CD14-positive monocyte (primary cell): ENCODE results near the gene THSD4. TPM values are rescaled to one million over a fixed set of nuclear protein-coding genes. Genes with fewer than 3 reads are reported as not detected.

Experiments
- DNase-seq, 3 donors: peaks; one replicate each; pipeline ENCODE4 v3.0.0-alpha.2; 2011 to 2022
- H2AFZ ChIP-seq: 2 replicates; pipeline ENCODE4 v1.6.0; 2012; ENCODE audit warnings: mild to moderate bottlenecking, low read depth, low read length, inconsistent platforms; ENCODE audit not compliant: insufficient read depth, poor library complexity, severe bottlenecking
- H3K27ac ChIP-seq, 2 donors: 1 replicate in 1 of 2; 2 replicates in 1 of 2; pipeline ENCODE4 v1.5.1; 2012 to 2013; ENCODE audit warnings: low read length in 2 of 2, control low read depth in 1 of 2, inconsistent platforms in 1 of 2, low read depth in 1 of 2, mild to moderate bottlenecking in 1 of 2
- H3K27me3 ChIP-seq, 2 donors: one replicate each; pipeline versions ENCODE4 v1.6.0 to v1.6.1; 2011 to 2013; ENCODE audit warnings: low read length in 2 of 2; ENCODE audit not compliant: control insufficient read depth in 2 of 2, insufficient read depth in 2 of 2
- H3K36me3 ChIP-seq, 2 donors: replicated peaks in 1 of 2; 1 replicate in 1 of 2; 2 replicates in 1 of 2; pipeline versions ENCODE4 v1.5.1 to v1.6.1; 2012 to 2013; ENCODE audit warnings: low read length in 2 of 2, control low read depth in 1 of 2, inconsistent platforms in 1 of 2, mild to moderate bottlenecking in 1 of 2; ENCODE audit not compliant: insufficient read depth in 2 of 2, control insufficient read depth in 1 of 2
- H3K4me1 ChIP-seq, 2 donors: 1 replicate in 1 of 2; 2 replicates in 1 of 2; pipeline versions ENCODE4 v1.5.1 to v1.6.1; 2012 to 2013; ENCODE audit warnings: low read length in 2 of 2, control low read depth in 1 of 2, inconsistent platforms in 1 of 2, mild to moderate bottlenecking in 1 of 2, moderate library complexity in 1 of 2; ENCODE audit not compliant: insufficient read depth in 2 of 2, control insufficient read depth in 1 of 2
- H3K4me2 ChIP-seq: replicated peaks from 2 replicates; pipeline ENCODE3; 2012; ENCODE audit warnings: low read length, moderate library complexity, mild to moderate bottlenecking; ENCODE audit not compliant: poor library complexity, severe bottlenecking; ENCODE audit errors: extremely low read depth
- H3K4me3 ChIP-seq, 3 experiments: fragments of 200-600 bp in 1 of 3; sonication (generic) in 1 of 3; replicated peaks in 1 of 3; 1 replicate in 2 of 3; 2 replicates in 1 of 3; pipeline ENCODE4 v1.5.1; 2011 to 2013; ENCODE audit warnings: low read length in 3 of 3, mild to moderate bottlenecking in 3 of 3, control low read depth in 2 of 3, low read depth in 2 of 3, inconsistent platforms in 1 of 3, moderate library complexity in 1 of 3
- H3K79me2 ChIP-seq: 2 replicates; pipeline ENCODE4 v1.6.0; 2012; ENCODE audit warnings: mild to moderate bottlenecking, control low read depth, inconsistent platforms, low read length, moderate library complexity; ENCODE audit not compliant: insufficient read depth
- H3K9ac ChIP-seq: 2 replicates; pipeline ENCODE4 v1.6.0; 2017; ENCODE audit warnings: low read length, mild to moderate bottlenecking; ENCODE audit not compliant: insufficient read depth, poor library complexity, severe bottlenecking
- H3K9me3 ChIP-seq, 2 donors: replicated peaks in 1 of 2; 1 replicate in 1 of 2; 2 replicates in 1 of 2; pipeline versions ENCODE4 v1.5.1 to v1.6.1; 2012 to 2013; ENCODE audit warnings: low read length in 2 of 2, control low read depth in 1 of 2; ENCODE audit not compliant: control insufficient read depth in 1 of 2, insufficient read depth in 1 of 2
- H4K20me1 ChIP-seq: 2 replicates; pipeline ENCODE4 v1.6.0; 2012; ENCODE audit warnings: mild to moderate bottlenecking, low read length, control low read depth, moderate library complexity; ENCODE audit not compliant: insufficient read depth
- H3K27ac Mint-ChIP-seq, 7 donors: one replicate each; pipeline ENCODE4 v1.8.0; 2020; ENCODE audit warnings: mild to moderate bottlenecking in 7 of 7, mixed read lengths in 7 of 7, moderate library complexity in 6 of 7, inconsistent platforms in 2 of 7
- H3K27me3 Mint-ChIP-seq, 3 donors: one replicate each; pipeline ENCODE4 v1.8.0; 2021 to 2022; ENCODE audit warnings: low read depth in 3 of 3, mild to moderate bottlenecking in 3 of 3, mixed read lengths in 3 of 3, moderate library complexity in 3 of 3, inconsistent platforms in 1 of 3
- H3K36me3 Mint-ChIP-seq, 2 donors: one replicate each; pipeline ENCODE4 v1.8.0; 2020; ENCODE audit warnings: mixed read lengths in 2 of 2, inconsistent platforms in 1 of 2, mild to moderate bottlenecking in 1 of 2
- H3K4me1 Mint-ChIP-seq: one replicate; pipeline ENCODE4 v1.8.0; 2020; ENCODE audit warnings: mild to moderate bottlenecking, mixed read lengths
- H3K4me3 Mint-ChIP-seq, 2 donors: one replicate each; pipeline ENCODE4 v1.8.0; 2020; ENCODE audit warnings: mild to moderate bottlenecking in 2 of 2, mixed read lengths in 2 of 2, moderate library complexity in 1 of 2
- H3K9me3 Mint-ChIP-seq, 7 donors: one replicate each; pipeline ENCODE4 v1.8.0; 2020 to 2022; ENCODE audit warnings: mixed read lengths in 7 of 7, mild to moderate bottlenecking in 6 of 7, moderate library complexity in 6 of 7, inconsistent platforms in 2 of 7
- CTCF ChIP-seq: fragments of 200-600 bp; IDR thresholded peaks from one replicate; pipeline ENCODE4 v1.8.0; 2022; ENCODE audit warnings: antibody characterized with exemption, mild to moderate bottlenecking
- WGBS: methylation state at CpG from one replicate; pipeline ENCODE4 v1.1.5; 2013; ENCODE audit warnings: missing lambda C conversion rate; ENCODE audit not compliant: insufficient coverage; 5-methylcytosine and 5-hydroxymethylcytosine counted together
- intact Hi-C, 2 donors: fragments of 100-400 bp; cut with micrococcal nuclease; formaldehyde crosslinking; loops; one replicate each; pipeline versions ENCODE4 v1.15.0 to v1.15.1; 2023
- polyA plus RNA-seq, 3 donors: library from polyadenylated mRNA; depleted of rRNA in 1 of 3; unstranded in 2 of 3; stranded (reverse) in 1 of 3; fragments of 300-500 nt in 2 of 3; fragments of >200 nt in 1 of 3; fragmentation: Illumina TruSeq in 2 of 3; gene quantifications; 1 replicate in 2 of 3; 2 replicates in 1 of 3; pipeline ENCODE4 v1.2.3, GENCODE V29; 2012 to 2021

THSD4 gene
- polyA plus RNA-seq, 3 donors = not detected

DNA sequence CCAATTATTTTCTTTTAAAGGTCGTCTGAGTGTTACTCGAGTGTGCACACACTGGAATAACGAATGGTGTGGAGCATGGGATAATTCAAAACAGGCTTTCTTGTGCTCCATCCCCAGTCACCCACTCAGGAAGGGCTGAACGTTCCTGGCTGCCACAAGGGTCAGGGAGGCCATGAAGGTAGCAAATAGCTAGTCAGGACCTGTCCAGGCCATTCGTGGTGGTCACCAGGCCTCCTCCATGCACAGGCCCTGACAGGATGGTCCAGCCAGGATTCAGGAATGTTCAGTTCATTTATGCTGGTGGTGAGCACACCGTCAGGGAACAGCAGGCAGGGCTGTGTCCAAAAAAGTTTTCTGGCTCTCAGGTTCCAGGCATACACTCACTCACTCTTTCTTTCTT is 683.4 kb downstream of the THSD4 start:
- Histone ChIP-seq H3K9ac (no peak overlapping the region), H2AFZ (no peak overlapping the region), H3K4me3 (no peak overlapping the region), H4K20me1 (no peaks in the 10 kb centered on the region), H3K27ac (no peak overlapping the region), H3K4me2 (no peak overlapping the region), H3K27me3 (no peaks in the 10 kb centered on the region), H3K9me3 (no peaks in the 10 kb centered on the region), H3K36me3 (no peaks in the 10 kb centered on the region), H3K79me2 (no peaks in the 10 kb centered on the region), H3K4me1 (no peaks in the 10 kb centered on the region)
- Mint-ChIP-seq H3K9me3 (peaks cover 0 to 6% (median 3%) of the 10 kb centered on the region in 7 donors), H3K36me3 (no peaks in the 10 kb centered on the region), H3K27ac (no peak overlapping the region), H3K4me3 (no peak overlapping the region), H3K4me1 (no peaks in the 10 kb centered on the region), H3K27me3 (peaks cover 6 to 8% (median 7%) of the 10 kb centered on the region in 3 donors)
- TF ChIP-seq CTCF = no peak
- no peak for DNase-seq
- 82% methylated on average over 5 of the region's 6 CpGs for WGBS
- intact Hi-C loops = no loop called here

- H3K4me1 ChIP-seq = no peaks in the 10 kb centered on the region
- no peak overlapping the region for H3K27ac ChIP-seq
- peaks cover 0 to 6% (median 3%) of the 10 kb centered on the region in 7 donors for H3K9me3 Mint-ChIP-seq
- H3K36me3 ChIP-seq = no peaks in the 10 kb centered on the region
- 94% methylated on average over 3 of the region's 3 CpGs for WGBS
- H3K9ac ChIP-seq = no peak overlapping the region
- H3K9me3 ChIP-seq = no peaks in the 10 kb centered on the region
- no peak overlapping the region for H3K4me3 Mint-ChIP-seq
- intact Hi-C loops = loop anchor here in 1 of 2 donors (2.0 kb wide), 1 partner anchor 55 kb away; no protein-coding TSS in a partner anchor
- no peaks in the 10 kb centered on the region for H4K20me1 ChIP-seq
- TF ChIP-seq CTCF = no peak
- H3K79me2 ChIP-seq = no peaks in the 10 kb centered on the region
- DNase-seq = no peak
- no peak overlapping the region for H3K4me2 ChIP-seq
- no peak overlapping the region for H3K4me3 ChIP-seq
- peaks cover 6 to 8% (median 7%) of the 10 kb centered on the region in 3 donors for H3K27me3 Mint-ChIP-seq
- peaks cover 2% of the 10 kb centered on the region for H3K4me1 Mint-ChIP-seq
- H2AFZ ChIP-seq = no peak overlapping the region
- H3K27me3 ChIP-seq = no peaks in the 10 kb centered on the region
- H3K27ac Mint-ChIP-seq = no peak overlapping the region
- H3K36me3 Mint-ChIP-seq = no peaks in the 10 kb centered on the region
Measured at GRCh38 chr15:71800190-71800589, 684.9 kb downstream of the THSD4 start.
